Left lung (tissue), 10 donors: ENCODE data around the gene KRTAP10-8. TPM values are rescaled to one million over a fixed set of nuclear protein-coding genes. Genes with fewer than 3 reads are reported as not detected.
A peak's percentile ranks its signal among the peaks of the same experiment; 100 is the strongest.

Source experiments
- ATAC-seq: fragments of 200-7000 bp; cut with Tn5 transposase; one replicate; pipeline ENCODE4 v1.9.1; 2020; ENCODE audit warnings: moderate library complexity
- DNase-seq, 4 donors: peaks; one replicate each; pipeline ENCODE4 v3.0.0-alpha.2; 2013 to 2020
- H3K27ac ChIP-seq, 2 donors: fragments of 200-600 bp; sonication (generic) in 1 of 2; one replicate each; pipeline versions ENCODE4 v1.5.0 to v1.8.0; 2020 to 2021
- H3K27me3 ChIP-seq, 2 donors: fragments of 200-600 bp; sonication (generic) in 1 of 2; one replicate each; pipeline versions ENCODE4 v1.5.0 to v1.8.0; 2020 to 2021
- H3K36me3 ChIP-seq, 2 donors: fragments of 200-600 bp; sonication (generic) in 1 of 2; one replicate each; pipeline versions ENCODE4 v1.5.0 to v1.8.0; 2020 to 2021
- H3K4me1 ChIP-seq, 2 donors: fragments of 200-600 bp; one replicate each; pipeline ENCODE4 v1.8.0; 2021
- H3K4me3 ChIP-seq, 2 donors: fragments of 200-600 bp; sonication (generic) in 1 of 2; one replicate each; pipeline versions ENCODE4 v1.5.0 to v1.8.0; 2020 to 2021; ENCODE audit warnings: mild to moderate bottlenecking in 1 of 2
- H3K9me3 ChIP-seq, 2 donors: fragments of 200-600 bp; sonication (generic) in 1 of 2; one replicate each; pipeline versions ENCODE4 v1.5.0 to v1.8.0; 2020 to 2021
- CTCF ChIP-seq, 2 donors: fragments of 200-600 bp; sonication (generic) in 1 of 2; IDR thresholded peaks; one replicate each; pipeline versions ENCODE4 v1.5.0 to v1.8.0; 2021; ENCODE audit warnings: antibody characterized with exemption in 2 of 2
- intact Hi-C, 2 donors: fragments of 100-400 bp; cut with DNase I; formaldehyde crosslinking; loops; one replicate each; pipeline versions ENCODE4 v1.11.2 to v1.14.2; 2022
- polyA plus RNA-seq, 6 donors: library from polyadenylated mRNA; unstranded; fragments of 120-200 nt; gene quantifications; one replicate each; pipeline ENCODE4 v1.2.1, GENCODE V29; 2013; ENCODE audit not compliant: insufficient read length in 6 of 6
- total RNA-seq, 2 donors: library from RNA; stranded (reverse); fragmentation: NEBNext Ultra II Directional; extraction: Animal tissue kit (Norgen Biotek cat#: 25700); gene quantifications; one replicate each; pipeline ENCODE4 v1.2.1, GENCODE V29; 2021
- donor health status: DM: no; HTN: yes; CAD: no.
- donor health status: DM: no; HTN: no; CAD: no.

The KRTAP10-8 gene
- total and polyA plus RNA-seq, 8 donors: not detected

GRCh38 chr21:44650973-44651675 lies 39.2 kb downstream of the KRTAP10-8 start:
- H3K4me3 ChIP-seq: no peak overlapping the region
- ATAC-seq (no peak), DNase-seq (no peak)
- H3K36me3 ChIP-seq: no peaks in the 10 kb centered on the region
- intact Hi-C loops: no loop called here
- no peaks in the 10 kb centered on the region for H3K4me1 ChIP-seq
- H3K27ac ChIP-seq: no peak overlapping the region
- no peak for TF ChIP-seq CTCF (IDR thresholded peaks at IDR 0.05)
- peaks cover 0 to 51% of the 10 kb centered on the region in 2 donors for H3K27me3 ChIP-seq
- H3K9me3 ChIP-seq: no peaks in the 10 kb centered on the region

GRCh38 chr21:44653123-44653522 lies 41.2 kb downstream of the KRTAP10-8 start:
- no peak overlapping the region for H3K27ac ChIP-seq
- DNase-seq: peak in 1 of 4 donors; percentile 45
- no peak for TF ChIP-seq CTCF (IDR thresholded peaks at IDR 0.05)
- intact Hi-C loops: no loop called here
- no peak overlapping the region for H3K4me3 ChIP-seq
- H3K36me3 ChIP-seq: no peaks in the 10 kb centered on the region
- no peak for ATAC-seq
- H3K27me3 ChIP-seq: peaks cover 0 to 38% of the 10 kb centered on the region in 2 donors
- no peaks in the 10 kb centered on the region for H3K4me1 ChIP-seq
- H3K9me3 ChIP-seq: peaks cover 0 to 7% of the 10 kb centered on the region in 2 donors

GRCh38 chr21:44653656-44654575 lies 42.0 kb downstream of the KRTAP10-8 start:
- DNase-seq (peak in 1 of 4 donors; percentile 54), ATAC-seq (no peak)
- H3K36me3 ChIP-seq: no peaks in the 10 kb centered on the region
- no peak overlapping the region for H3K4me3 ChIP-seq
- intact Hi-C loops: no loop called here
- no peaks in the 10 kb centered on the region for H3K4me1 ChIP-seq
- peaks cover 0 to 38% of the 10 kb centered on the region in 2 donors for H3K27me3 ChIP-seq
- no peak for TF ChIP-seq CTCF (IDR thresholded peaks at IDR 0.05)
- H3K27ac ChIP-seq: no peak overlapping the region
- peaks cover 0 to 7% of the 10 kb centered on the region in 2 donors for H3K9me3 ChIP-seq

GRCh38 chr21:44654576-44655175 lies 42.8 kb downstream of the KRTAP10-8 start, which contains the start of gene KRTAP12-4:
Gene KRTAP12-4, minus strand, starts transcription at chr21:44654659. Its CDS starts 45 bp downstream, at chr21:44654614.
- ATAC-seq (no peak), DNase-seq (no peak)
- no peak within 1 kb of the TSS for H3K4me3 ChIP-seq
- peaks cover 0 to 33% of the 10 kb centered on the region in 2 donors for H3K27me3 ChIP-seq
- H3K4me1 ChIP-seq: no peaks in the 10 kb centered on the region
- no peak for TF ChIP-seq CTCF (IDR thresholded peaks at IDR 0.05)
- no peak within 1 kb of the TSS for H3K27ac ChIP-seq
- peaks cover 0 to 7% of the 10 kb centered on the region in 2 donors for H3K9me3 ChIP-seq
- intact Hi-C loops: no loop called here
- no peaks in the 10 kb centered on the region for H3K36me3 ChIP-seq
